ENCODE results near the gene TNNC1. TPM values are rescaled to one million over a fixed set of nuclear protein-coding genes. Genes with fewer than 3 reads are reported as not detected.

Gene TNNC1
- total RNA-seq, 1 donor: 1.4 TPM

DNA sequence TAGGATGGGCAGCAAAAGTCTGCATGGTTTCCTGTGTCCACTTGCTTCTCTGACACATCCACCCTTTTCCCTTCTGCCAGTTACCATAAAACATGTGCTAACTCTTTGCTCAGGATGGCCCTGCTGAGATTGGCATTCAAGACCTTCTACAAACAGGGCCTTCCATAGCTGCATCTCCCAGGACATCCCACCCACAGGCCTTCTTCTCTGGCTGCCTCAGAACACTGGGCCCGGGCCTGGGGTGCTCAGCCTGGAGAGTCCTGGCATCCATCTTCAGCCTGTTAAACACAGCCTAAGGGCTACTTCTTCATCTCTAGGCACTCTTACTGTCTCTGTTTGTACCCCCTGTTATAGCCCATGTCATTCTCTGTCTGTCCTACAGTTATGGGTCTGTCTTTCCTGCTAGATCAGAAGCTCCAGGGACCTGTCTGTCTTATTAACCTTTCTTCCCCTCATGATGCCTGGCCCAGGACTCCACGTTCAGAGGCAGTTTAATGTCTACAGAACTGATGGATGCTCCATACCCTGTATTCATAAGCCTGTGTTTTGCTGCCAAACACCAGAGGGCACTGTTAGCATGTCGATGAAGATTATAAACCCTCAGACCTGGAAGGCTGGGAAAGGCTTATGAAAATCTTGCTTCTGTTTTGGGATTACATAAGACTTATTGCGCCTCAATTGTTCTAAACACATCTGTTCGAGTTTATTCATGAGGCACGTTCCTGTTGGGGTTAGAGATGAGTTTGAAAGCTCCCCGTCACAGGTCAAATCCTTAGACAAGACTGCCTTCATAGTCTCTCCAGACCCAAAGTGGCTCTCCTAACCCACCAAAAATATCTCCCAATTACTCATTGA lies 25.5 kb downstream of the TNNC1 start:
- DNase-seq (ENCODE audit: low read depth): peak; percentile 91
- H3K4me3 ChIP-seq (ENCODE audit: low read depth, low read length): no peak overlapping the region
- TF ChIP-seq, protein P1, sequence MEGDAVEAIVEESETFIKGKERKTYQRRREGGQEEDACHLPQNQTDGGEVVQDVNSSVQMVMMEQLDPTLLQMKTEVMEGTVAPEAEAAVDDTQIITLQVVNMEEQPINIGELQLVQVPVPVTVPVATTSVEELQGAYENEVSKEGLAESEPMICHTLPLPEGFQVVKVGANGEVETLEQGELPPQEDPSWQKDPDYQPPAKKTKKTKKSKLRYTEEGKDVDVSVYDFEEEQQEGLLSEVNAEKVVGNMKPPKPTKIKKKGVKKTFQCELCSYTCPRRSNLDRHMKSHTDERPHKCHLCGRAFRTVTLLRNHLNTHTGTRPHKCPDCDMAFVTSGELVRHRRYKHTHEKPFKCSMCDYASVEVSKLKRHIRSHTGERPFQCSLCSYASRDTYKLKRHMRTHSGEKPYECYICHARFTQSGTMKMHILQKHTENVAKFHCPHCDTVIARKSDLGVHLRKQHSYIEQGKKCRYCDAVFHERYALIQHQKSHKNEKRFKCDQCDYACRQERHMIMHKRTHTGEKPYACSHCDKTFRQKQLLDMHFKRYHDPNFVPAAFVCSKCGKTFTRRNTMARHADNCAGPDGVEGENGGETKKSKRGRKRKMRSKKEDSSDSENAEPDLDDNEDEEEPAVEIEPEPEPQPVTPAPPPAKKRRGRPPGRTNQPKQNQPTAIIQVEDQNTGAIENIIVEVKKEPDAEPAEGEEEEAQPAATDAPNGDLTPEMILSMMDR (IDR thresholded peaks at IDR 0.05; ENCODE audit: insufficient read depth, low read length): peak; percentile 83

DNA sequence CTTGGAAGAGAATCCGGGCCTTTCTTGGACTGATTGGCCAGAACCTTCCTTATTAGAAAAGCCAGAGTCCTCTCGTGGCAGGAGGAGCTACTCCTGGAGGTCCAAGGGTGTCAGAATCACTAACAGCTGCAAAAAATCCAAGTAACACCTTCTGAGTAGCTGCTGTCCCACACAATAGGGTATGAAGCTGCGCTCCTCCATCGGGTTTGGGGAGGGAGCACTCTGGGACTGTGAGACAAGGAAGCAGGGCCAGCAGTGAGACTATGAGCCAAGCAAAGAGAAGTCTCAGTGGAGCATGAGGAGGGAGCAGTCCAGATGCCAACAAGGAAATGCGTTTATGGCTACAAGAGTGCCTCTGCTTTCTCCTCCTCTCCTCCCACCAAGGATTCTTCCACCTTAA lies 30.7 kb downstream of the TNNC1 start:
- no peak overlapping the region for H3K4me3 ChIP-seq (ENCODE audit: low read depth, low read length)
- DNase-seq (ENCODE audit: low read depth): no peak
- TF ChIP-seq, protein P1 (IDR thresholded peaks at IDR 0.05; ENCODE audit: insufficient read depth, low read length): no peak

DNA sequence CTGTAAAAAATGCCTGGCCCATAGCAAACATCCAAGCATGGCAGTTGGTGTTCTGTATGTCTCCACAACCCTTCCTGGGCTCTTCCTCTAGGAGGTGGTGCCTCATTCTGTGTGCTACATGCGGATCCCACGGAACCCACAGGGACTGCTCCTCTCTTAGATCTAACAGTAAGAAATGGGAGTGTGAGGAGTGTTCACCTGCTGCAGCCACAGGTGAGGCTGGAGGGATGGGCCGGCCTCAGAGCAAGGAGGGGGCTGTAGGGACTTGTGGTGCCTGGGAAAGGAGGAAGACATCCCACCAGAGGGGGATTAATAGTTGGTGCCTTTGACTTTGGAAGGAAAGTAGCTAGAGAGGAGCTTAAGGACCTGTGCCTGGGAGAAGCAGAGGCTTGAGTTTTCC lies 31.2 kb downstream of the TNNC1 start:
- TF ChIP-seq, protein P1 (IDR thresholded peaks at IDR 0.05; ENCODE audit: insufficient read depth, low read length): no peak
- no peak overlapping the region for H3K4me3 ChIP-seq (ENCODE audit: low read depth, low read length)
- no peak for DNase-seq (ENCODE audit: low read depth)

DNA sequence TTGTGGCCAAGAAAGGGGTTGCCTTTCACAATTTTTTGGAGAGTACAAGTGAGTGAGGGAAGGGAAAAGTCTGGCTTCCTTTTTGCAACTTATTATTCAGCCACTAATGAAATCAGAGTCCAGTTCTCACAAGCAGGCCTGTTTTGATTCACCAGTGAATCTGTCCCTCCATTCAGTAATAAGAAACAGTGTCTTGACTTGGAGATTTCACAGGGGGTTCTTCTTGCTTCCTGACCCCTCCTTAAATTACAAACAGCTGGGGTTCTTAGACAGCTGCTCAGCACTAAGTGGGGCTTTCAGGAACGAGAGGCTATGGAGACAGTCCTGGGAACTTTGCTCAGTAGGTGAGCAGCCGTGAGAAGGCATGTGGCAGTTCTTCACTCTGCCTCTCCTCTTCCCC lies 33.5 kb downstream of the TNNC1 start:
- TF ChIP-seq, protein P1 (IDR thresholded peaks at IDR 0.05; ENCODE audit: insufficient read depth, low read length): no peak
- DNase-seq (ENCODE audit: low read depth): no peak
- no peak overlapping the region for H3K4me3 ChIP-seq (ENCODE audit: low read depth, low read length)

DNA sequence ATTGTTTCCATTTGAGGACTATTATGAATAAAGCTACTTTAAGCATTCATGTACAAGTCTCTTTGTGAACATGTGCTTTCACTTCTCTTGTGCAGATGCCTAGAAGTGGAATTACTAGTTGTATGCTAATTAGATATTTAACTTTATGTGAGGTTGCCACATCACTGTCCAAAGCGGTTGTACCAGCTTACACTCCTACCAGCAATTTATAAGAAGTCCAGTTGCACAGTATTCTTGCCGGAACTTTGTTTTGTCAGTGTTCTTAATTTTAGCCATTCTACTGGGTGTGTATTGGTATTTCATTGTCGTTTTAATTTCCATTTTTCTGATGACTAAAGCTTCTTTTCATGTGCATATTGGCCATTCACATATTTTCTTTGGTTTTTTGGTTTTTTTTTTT lies 38.0 kb downstream of the TNNC1 start:
- H3K4me3 ChIP-seq (ENCODE audit: low read depth, low read length): no peak overlapping the region
- no peak for DNase-seq (ENCODE audit: low read depth)

DNA sequence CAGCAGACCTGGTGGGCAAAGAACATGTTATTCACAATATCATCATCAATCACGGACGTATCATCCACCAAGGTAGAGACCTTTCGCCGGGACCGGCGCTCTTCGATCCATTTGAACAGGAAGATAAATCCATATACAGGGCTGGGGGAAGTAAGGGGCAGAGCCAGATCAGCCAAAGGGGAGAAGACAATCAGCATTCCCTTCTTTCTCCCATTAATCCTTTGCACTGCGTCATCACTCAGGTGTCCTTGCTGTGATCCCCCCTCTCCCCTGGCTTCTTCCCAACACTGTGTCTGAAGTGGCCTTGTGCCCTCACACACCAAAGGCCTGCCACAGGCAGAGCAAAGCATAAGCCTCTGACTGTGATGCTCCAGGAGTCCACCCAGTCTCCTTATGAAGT lies 45.4 kb downstream of the TNNC1 start:
- TF ChIP-seq, protein P1 (IDR thresholded peaks at IDR 0.05; ENCODE audit: insufficient read depth, low read length): no peak
- peak overlapping the region; percentile 98 for H3K4me3 ChIP-seq (ENCODE audit: low read depth, low read length)

More for the DNA sequence above, 38.0 kb downstream of the TNNC1 start:
- TF ChIP-seq, protein P1 (IDR thresholded peaks at IDR 0.05; ENCODE audit: insufficient read depth, low read length): no peak

More for the DNA sequence above, 45.4 kb downstream of the TNNC1 start:
- no peak for DNase-seq (ENCODE audit: low read depth)

Measured in fibroblast of the aortic adventitia (primary cell).